ENCODE measurements around the gene C2orf76.

DNA sequence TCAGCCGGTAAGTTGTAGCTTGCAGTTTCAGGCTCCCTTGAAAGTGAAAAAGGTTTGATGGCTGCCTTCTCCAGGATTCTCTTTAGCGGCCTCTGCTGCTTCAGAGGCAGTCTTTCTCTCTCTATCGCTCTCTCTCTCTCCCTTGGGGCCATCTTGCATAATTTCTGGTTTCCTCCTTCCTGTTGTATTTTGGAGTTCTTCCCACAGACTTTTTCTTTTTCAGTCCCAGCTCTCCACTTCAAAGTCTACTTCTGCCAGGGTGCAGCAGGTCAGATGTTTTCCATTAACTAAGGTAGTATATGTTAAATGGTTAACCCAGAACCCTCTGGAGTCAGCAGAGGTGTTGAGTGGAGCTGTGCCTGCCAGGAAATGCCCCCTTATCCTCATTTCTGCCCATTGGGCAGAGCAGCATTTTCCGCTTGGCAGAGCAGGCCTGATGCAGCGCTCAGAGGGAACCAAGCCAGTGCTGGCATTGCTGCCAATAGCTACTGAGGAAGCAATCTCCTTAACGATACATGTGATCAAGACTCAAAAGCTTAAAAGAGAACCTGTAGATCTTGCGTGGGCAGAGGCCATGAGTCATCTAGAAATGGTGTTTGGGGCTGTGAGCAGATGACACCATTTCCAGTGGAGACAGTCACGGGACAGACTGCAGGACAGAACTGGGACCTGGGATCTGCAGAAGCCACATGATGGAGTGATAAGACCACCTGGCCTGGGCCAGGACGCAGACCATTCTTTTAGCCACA, 20.9 kb upstream of the C2orf76 start:
- no peak for TF ChIP-seq EZH2phosphoT487 (conservative IDR thresholded peaks at IDR 0.05; ENCODE audit: low read length)
- TF ChIP-seq, protein P1, sequence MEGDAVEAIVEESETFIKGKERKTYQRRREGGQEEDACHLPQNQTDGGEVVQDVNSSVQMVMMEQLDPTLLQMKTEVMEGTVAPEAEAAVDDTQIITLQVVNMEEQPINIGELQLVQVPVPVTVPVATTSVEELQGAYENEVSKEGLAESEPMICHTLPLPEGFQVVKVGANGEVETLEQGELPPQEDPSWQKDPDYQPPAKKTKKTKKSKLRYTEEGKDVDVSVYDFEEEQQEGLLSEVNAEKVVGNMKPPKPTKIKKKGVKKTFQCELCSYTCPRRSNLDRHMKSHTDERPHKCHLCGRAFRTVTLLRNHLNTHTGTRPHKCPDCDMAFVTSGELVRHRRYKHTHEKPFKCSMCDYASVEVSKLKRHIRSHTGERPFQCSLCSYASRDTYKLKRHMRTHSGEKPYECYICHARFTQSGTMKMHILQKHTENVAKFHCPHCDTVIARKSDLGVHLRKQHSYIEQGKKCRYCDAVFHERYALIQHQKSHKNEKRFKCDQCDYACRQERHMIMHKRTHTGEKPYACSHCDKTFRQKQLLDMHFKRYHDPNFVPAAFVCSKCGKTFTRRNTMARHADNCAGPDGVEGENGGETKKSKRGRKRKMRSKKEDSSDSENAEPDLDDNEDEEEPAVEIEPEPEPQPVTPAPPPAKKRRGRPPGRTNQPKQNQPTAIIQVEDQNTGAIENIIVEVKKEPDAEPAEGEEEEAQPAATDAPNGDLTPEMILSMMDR (IDR thresholded peaks at IDR 0.05; ENCODE audit: insufficient read depth, low read length, poor library complexity, severe bottlenecking) = no peak

Data from SU-DHL-6 (cell line).